Skeletal muscle satellite cell (primary cell): Measurements from ENCODE around the gene NEURL1.
"Not testable (repeated sequence)": the region's sequence is repeated elsewhere in the genome, so short reads cannot be mapped to it uniquely, and the experiment has no call there.

Experiments
- H3K27me3 ChIP-seq: 2 replicates; pipeline ENCODE4 v1.7.0; 2013; ENCODE audit warnings: low read length; ENCODE audit not compliant: control insufficient read depth, insufficient read depth
- H3K36me3 ChIP-seq: 2 replicates; pipeline ENCODE4 v1.7.0; 2013; ENCODE audit warnings: mild to moderate bottlenecking, control low read depth, low read length; ENCODE audit not compliant: insufficient read depth
- H3K4me1 ChIP-seq: 2 replicates; pipeline ENCODE4 v1.7.0; 2013; ENCODE audit warnings: low read length; ENCODE audit not compliant: control insufficient read depth, insufficient read depth
- H3K4me2 ChIP-seq: 2 replicates; pipeline ENCODE4 v1.7.0; 2013; ENCODE audit warnings: mild to moderate bottlenecking, low read length
- H3K4me3 ChIP-seq: 2 replicates; pipeline ENCODE4 v1.7.0; 2013; ENCODE audit warnings: low read length
- H3K9ac ChIP-seq: 2 replicates; pipeline ENCODE4 v1.7.0; 2013; ENCODE audit warnings: mild to moderate bottlenecking, low read depth, low read length, moderate library complexity
- H3K9me3 ChIP-seq: replicated peaks from 2 replicates; pipeline ENCODE4 v1.7.0; 2013; ENCODE audit warnings: mild to moderate bottlenecking, control low read depth, low read length

The NEURL1 gene

DNA sequence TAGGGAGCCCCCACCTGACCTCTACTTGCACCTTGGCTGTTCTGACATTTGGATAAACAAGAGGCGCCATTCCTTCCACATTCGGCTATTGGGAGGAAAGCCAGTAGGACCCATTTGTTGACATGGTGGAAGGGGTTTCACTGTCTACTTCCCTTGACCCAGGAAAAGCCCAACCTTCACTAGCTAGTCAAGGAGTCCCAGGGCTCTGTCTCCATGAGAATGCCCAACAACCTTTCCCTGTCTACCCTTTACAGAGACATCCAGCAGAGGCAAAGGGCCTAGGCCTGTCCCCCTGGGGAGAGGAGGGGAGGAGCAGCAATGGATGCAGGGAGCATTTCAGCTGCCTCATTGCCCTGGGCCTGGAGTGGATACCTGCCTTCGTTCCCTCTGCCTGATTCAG is 136.1 kb downstream of the NEURL1 start:
- Histone ChIP-seq H3K4me2 (no peak overlapping the region), H3K4me1 (no peaks in the 10 kb centered on the region), H3K9me3 (no peaks in the 10 kb centered on the region), H3K4me3 (no peak overlapping the region), H3K9ac (no peak overlapping the region), H3K36me3 (peaks cover 35% of the 10 kb centered on the region), H3K27me3 (no peaks in the 10 kb centered on the region)

DNA sequence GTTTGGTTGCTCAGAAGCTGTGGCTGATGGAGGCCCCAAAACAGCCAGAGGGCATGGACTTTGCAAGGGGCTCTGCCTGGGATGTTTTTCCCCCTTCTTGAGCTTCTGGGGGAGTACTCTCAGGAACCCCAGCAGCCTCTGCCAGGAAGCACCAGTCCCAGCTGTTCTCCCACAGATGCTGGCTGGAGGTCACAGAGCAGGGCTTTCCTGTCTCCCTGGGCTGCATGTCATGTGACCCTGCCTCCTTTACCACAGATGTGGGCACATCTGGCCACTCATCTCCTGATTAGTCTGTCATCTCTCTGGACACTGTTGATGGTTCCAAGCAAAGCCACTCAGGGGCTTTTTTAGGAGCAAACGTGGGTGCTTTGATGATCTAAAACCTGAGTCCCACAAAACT is 136.7 kb downstream of the NEURL1 start:
- H3K4me3 ChIP-seq, result no peak overlapping the region
- no peak overlapping the region for H3K9ac ChIP-seq
- H3K27me3 ChIP-seq, result no peaks in the 10 kb centered on the region
- peaks cover 31% of the 10 kb centered on the region for H3K36me3 ChIP-seq
- H3K4me2 ChIP-seq, result no peak overlapping the region
- peaks cover 3% of the 10 kb centered on the region for H3K4me1 ChIP-seq
- no peaks in the 10 kb centered on the region for H3K9me3 ChIP-seq

DNA sequence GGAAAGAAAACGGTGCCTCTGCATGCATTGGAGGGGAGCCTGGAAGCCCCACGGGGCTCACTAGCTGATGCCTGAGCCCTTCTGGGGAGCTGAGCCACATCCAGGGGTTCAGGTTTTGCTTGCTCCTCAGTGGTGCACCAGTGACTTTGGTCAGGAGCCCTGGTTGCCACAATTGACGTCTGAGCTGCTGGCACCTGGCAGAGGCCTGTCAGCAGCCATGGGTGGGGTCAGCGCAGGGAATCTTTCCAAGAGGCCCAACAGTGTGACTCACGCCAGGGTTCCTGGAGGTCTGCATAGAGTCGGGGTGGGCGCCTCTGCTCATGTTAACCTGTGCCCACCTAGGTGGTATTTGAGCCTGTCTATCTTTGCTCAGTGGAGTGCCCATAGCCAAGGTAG is 138.7 kb downstream of the NEURL1 start:
- no peak overlapping the region for H3K4me3 ChIP-seq
- peaks cover 17% of the 10 kb centered on the region for H3K36me3 ChIP-seq
- no peak overlapping the region for H3K4me2 ChIP-seq
- no peaks in the 10 kb centered on the region for H3K27me3 ChIP-seq
- no peak overlapping the region for H3K9ac ChIP-seq
- no peaks in the 10 kb centered on the region for H3K9me3 ChIP-seq
- H3K4me1 ChIP-seq, result peaks cover 22% of the 10 kb centered on the region

DNA sequence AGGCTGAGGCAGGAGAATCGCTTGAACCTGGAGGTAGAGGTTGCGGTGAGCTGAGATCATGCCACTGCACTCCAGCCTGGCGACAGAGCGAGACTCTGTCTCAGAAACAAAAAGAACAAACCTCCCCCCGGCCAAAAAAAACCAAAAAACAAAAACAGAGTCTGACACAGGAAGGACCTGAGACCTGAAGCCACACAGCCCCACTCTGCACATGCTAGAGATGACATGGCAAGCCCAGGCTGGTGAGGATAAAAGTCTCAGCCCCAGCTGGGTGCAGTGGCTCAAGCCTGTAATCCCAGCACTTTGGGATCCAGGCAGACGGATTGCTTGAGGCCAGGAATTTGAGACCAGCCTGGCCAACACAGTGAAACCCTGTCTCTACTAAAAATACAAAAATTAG is 139.4 kb downstream of the NEURL1 start:
- not testable (repeated sequence) for H3K4me3 ChIP-seq, H3K9me3 ChIP-seq, H3K9ac ChIP-seq, H3K4me2 ChIP-seq, H3K27me3 ChIP-seq
- peaks cover 11% of the 10 kb centered on the region for H3K36me3 ChIP-seq
- peaks cover 28% of the 10 kb centered on the region for H3K4me1 ChIP-seq

DNA sequence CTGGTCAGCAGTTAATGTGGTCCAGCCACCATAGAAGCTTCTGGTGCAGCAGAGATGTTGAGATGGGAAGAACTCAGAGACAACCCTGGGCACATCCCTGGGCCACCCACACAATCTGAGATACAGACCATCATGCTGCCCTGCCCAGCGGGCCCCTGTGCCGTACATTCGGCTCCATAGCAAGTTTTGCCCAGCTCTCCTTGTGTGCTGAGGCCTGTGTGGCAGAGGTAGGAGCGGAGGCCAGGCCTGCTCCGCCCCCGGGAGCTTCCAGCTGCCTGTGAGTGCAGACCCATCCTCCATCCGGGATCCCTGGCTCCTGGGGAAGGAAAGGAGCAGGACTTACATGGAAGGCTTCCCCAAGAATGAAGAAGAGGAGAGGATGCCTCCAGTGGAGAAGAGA is 140.3 kb downstream of the NEURL1 start:
- H3K4me1 ChIP-seq, result peaks cover 38% of the 10 kb centered on the region
- no peak overlapping the region for H3K4me3 ChIP-seq
- H3K9me3 ChIP-seq, result no peaks in the 10 kb centered on the region
- no peaks in the 10 kb centered on the region for H3K27me3 ChIP-seq
- H3K36me3 ChIP-seq, result peaks cover 10% of the 10 kb centered on the region
- H3K4me2 ChIP-seq, result no peak overlapping the region
- H3K9ac ChIP-seq, result no peak overlapping the region

DNA sequence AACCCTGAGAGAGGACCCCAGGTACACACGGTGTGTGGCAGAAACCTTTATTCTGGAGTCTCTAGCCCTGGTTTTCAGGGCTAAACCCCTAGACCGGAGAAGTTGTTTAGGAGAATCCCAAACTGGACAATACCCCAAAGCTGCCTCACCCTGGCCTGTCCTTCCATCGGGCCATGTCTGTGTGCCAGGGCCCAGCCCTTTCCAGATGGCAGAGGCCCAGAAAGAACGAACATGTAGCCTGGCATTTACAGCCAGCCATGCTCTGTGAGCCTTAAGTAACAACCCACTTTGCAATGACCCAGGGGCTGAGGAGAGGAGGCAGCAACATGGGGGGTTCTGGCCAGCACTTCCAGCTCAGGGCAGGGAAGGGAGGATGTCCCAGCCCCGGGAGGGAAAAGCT is 142.1 kb downstream of the NEURL1 start:
- Histone ChIP-seq H3K36me3 (peaks cover 10% of the 10 kb centered on the region), H3K9me3 (no peaks in the 10 kb centered on the region), H3K4me1 (peaks cover 41% of the 10 kb centered on the region), H3K4me2 (no peak overlapping the region), H3K27me3 (no peaks in the 10 kb centered on the region), H3K4me3 (no peak overlapping the region), H3K9ac (no peak overlapping the region)

DNA sequence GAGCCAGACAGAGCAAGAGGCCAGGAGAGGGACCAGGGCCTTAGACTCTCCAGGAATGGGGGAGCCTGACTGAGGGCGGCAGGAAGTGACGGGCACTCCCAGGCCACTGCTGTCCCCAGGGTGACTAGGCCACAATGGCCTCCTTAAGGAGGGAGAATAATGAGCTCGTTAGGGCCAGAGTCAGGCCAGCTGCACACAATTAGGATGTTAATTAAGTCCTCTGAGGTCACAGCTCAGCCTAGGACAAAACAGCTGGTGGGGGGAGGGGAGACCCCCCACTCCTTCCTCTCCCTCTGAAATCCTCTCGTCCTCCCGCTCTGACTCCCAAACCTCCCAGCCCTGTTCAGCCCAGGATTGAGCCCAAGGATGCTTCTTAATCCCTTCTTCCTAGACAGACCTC is 143.0 kb downstream of the NEURL1 start:
- H3K4me2 ChIP-seq, result no peak overlapping the region
- no peaks in the 10 kb centered on the region for H3K27me3 ChIP-seq
- H3K4me3 ChIP-seq, result no peak overlapping the region
- no peaks in the 10 kb centered on the region for H3K9me3 ChIP-seq
- H3K4me1 ChIP-seq, result peaks cover 41% of the 10 kb centered on the region
- H3K36me3 ChIP-seq, result peaks cover 8% of the 10 kb centered on the region
- H3K9ac ChIP-seq, result no peak overlapping the region

DNA sequence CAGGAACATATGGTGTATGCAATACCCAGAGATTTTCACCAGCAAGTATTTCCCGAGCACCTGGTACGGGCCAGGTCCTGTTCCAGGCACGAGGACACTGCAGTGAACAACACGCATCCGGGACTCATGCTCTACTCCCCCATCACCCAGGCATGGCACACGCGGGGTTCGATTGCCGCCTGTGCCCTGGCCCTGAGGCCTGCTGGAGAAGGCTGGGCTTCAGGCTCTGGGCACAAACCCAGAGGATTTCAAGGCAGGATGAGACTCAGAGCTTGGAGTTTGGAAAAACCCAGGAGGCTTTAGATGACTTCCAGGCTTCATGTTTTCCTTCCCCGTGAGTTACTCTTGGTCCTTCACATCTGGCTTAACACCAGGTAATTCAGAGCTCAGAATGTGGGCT is 143.5 kb downstream of the NEURL1 start:
- H3K36me3 ChIP-seq, result peaks cover 2% of the 10 kb centered on the region
- H3K9ac ChIP-seq, result no peak overlapping the region
- H3K4me2 ChIP-seq, result peak overlapping the region; percentile 74
- peaks cover 41% of the 10 kb centered on the region for H3K4me1 ChIP-seq
- H3K27me3 ChIP-seq, result no peaks in the 10 kb centered on the region
- H3K4me3 ChIP-seq, result no peak overlapping the region
- H3K9me3 ChIP-seq, result no peaks in the 10 kb centered on the region

DNA sequence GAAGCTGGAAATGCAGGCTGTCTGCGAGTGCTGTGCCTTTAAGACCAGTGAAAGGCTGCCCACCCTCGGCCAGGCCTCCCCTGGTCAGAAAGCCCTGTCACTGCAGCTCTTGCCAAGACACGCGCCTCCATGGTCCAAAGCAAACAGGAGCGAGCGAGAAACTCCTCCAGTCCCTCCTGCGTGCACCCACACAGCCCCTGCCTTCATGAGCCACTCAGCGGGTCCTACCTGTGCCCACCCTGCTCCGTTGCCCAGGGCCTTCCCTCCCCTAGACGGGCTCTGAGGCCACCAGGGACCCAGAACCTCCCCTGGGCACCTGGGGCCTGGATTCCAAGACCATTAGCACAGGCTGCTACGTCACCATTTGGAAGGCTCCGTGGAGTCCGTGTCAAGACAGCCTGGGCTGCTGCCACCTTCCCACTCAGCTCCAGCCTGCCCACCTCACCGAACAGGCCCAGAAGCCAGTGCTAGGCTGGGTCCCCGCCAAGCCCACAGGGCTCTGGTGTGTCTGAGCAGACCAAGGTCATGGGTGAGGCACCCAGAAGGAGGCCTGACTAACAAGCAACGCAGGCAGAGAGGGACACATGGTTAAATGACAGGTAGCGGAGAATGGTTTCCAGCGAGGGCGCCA is 144.5 kb downstream of the NEURL1 start:
- no peaks in the 10 kb centered on the region for H3K9me3 ChIP-seq
- no peaks in the 10 kb centered on the region for H3K27me3 ChIP-seq
- H3K4me2 ChIP-seq, result peak overlapping the region; percentile 74
- H3K9ac ChIP-seq, result no peak overlapping the region
- peaks cover 41% of the 10 kb centered on the region for H3K4me1 ChIP-seq
- no peak overlapping the region for H3K4me3 ChIP-seq
- H3K36me3 ChIP-seq, result no peaks in the 10 kb centered on the region

DNA sequence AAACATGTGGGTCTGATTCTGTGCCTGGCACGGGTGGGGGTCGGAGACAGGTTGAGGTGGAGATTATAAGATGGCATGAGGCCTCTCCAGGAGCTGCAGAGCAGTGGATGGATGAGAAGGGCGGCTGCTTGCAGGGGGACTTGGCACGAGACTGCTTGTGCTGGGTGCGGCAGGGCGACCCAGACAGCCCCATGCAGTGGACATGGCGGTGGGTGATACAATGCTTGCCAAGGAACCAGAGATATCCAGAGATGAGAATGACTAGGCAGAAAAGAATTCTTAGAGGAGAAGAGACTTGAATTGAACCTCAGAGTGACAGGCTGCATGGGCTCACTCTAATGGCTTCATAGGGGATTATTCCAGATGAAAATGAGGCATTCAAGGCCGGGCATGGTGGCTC is 145.4 kb downstream of the NEURL1 start:
- peaks cover 41% of the 10 kb centered on the region for H3K4me1 ChIP-seq

DNA sequence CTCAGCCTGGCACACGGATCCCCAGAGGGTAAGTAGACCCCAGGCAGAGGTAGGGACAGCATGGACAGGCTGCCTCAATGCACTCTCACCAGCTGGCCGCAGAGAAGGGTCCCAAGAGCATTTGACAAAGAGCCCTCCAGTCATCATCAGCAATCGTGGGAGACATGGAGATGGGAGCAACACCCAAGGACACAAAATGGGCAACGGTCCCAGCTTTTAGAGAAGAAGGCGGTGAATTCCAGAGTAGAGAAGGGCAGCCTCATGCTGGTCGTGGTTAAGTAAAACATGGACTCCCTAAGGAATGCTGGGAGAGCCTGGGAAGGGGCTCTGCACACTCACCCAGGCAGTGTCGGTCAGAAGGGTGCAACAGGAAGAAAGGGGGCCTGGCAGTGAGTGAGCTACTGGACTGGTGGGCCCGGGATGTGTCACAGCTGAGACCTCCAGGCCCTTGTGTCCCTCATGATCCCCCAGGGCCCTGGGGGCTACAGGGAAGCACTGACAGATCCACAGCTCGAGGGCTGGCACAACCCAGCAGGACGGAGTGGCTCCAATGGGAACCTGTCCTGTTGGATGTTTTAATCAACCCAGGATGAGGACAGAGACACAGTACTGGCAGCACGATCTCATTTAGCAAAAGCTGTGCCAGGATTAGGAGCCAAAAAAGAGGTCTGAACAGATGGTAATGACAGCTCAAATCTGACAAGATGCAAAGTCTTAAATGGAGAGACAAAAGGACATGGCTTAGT is 147.1 kb downstream of the NEURL1 start:
- H3K36me3 ChIP-seq, result no peaks in the 10 kb centered on the region

More for the DNA sequence above, 145.4 kb downstream of the NEURL1 start:
- no peaks in the 10 kb centered on the region for H3K9me3 ChIP-seq
- H3K4me2 ChIP-seq, result no peak overlapping the region
- H3K9ac ChIP-seq, result no peak overlapping the region
- no peaks in the 10 kb centered on the region for H3K27me3 ChIP-seq
- H3K36me3 ChIP-seq, result no peaks in the 10 kb centered on the region
- H3K4me3 ChIP-seq, result no peak overlapping the region

DNA sequence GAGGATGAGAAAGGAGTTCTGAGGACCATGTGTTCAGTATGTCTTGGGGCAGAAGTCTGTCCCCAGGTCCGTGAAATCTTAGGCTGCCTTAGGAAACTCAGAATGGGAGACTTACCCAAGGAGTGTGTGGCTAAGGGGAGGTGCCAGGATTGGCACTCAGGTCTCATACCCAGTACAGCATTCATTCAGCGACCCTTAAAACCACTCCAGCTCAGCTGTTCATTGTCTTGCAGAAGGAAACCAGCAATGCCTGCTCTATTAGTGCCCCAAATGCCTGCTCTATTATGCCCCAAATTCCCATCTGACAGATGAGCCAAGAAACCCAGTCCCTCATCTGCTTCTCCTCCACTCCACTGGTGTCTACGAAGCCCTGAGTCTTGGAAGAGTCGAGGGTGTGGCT is 147.8 kb downstream of the NEURL1 start:
- Histone ChIP-seq H3K9me3 (no peaks in the 10 kb centered on the region), H3K9ac (no peak overlapping the region), H3K4me2 (no peak overlapping the region), H3K27me3 (no peaks in the 10 kb centered on the region), H3K4me3 (no peak overlapping the region), H3K4me1 (peaks cover 50% of the 10 kb centered on the region), H3K36me3 (no peaks in the 10 kb centered on the region)

More for the DNA sequence above, 147.1 kb downstream of the NEURL1 start:
- H3K27me3 ChIP-seq, result no peaks in the 10 kb centered on the region
- H3K4me3 ChIP-seq, result no peak overlapping the region
- no peak overlapping the region for H3K9ac ChIP-seq
- no peaks in the 10 kb centered on the region for H3K9me3 ChIP-seq
- peaks cover 48% of the 10 kb centered on the region for H3K4me1 ChIP-seq
- no peak overlapping the region for H3K4me2 ChIP-seq
